Activated CD4-positive, CD25-positive, alpha-beta regulatory T cell (primary cell): ENCODE data around the gene GABRB1.
"Not testable (repeated sequence)": the region's sequence is repeated elsewhere in the genome, so short reads cannot be mapped to it uniquely, and the experiment has no call there.

Experiments
- DNase-seq, 4 experiments: peaks; one replicate each; lab custom pipeline; 2025; lab: John Stamatoyannopoulos, UW

GABRB1 gene

GRCh38 chr4:47309165-47309564 is 277.8 kb downstream of the GABRB1 start:
- DNase-seq, result no peak

- DNase-seq, result no peak
These were observed 280.8 kb downstream of the GABRB1 start for GRCh38 chr4:47312170-47312569.

DNA sequence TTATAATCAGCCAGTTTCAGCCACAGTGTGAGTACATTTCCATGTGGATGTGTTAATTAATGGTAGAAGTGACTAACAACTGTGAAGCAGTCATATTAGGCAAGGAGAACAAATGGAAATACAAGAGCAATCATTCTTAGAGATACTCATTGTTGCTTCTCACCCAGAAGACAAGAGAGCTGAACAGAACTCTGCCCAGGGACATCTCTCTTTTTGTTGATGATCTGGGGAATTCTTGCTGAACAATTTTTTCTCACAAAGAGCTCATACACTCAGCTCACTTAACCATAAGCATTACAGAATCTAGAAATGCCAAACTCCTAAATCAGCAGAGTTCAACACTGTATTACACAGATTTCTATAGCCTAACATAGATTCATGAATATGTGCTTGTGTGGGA is 282.0 kb downstream of the GABRB1 start:
- DNase-seq, result no peak

DNA sequence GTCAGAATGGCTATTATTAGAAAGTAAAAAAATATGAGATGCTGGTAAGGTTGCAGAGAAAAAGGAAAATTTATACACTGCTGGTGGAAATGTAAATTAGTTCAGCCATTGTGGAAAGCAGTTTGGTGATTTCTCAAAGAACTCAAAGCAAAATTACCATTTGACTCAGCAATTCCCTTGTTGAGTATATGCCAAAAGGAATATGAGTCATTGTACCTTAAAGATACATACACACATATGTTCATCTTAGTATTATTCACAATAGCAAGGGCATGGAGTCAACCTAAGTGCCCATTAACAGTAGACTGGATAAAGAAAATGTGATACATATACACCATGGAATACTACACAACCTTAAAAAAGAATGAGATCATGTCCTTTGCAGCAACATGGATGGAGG is 284.0 kb downstream of the GABRB1 start:
- no peak for DNase-seq

DNA sequence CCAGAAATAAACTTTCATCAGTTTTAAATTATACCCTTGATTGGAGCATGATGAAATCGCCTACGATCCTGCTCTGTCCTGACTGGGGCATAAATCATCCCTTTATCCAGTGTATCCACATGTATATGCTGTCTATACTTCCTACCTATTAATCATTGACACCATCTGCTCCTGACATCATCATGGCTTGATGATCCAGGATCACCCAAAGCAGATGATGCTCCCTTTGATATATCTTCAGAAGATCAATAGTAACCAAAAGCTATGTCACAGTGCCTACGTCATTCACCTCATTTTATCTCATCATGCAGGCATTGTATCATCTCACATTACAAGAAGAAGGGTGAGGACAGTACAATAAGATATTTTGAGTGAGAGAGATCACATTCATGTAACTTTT is 294.7 kb downstream of the GABRB1 start:
- DNase-seq, result no peak

- no peak for DNase-seq
These were observed 299.5 kb downstream of the GABRB1 start for GRCh38 chr4:47330866-47331265.

- DNase-seq, result no peak
These were observed 303.3 kb downstream of the GABRB1 start for GRCh38 chr4:47334652-47335051.

DNA sequence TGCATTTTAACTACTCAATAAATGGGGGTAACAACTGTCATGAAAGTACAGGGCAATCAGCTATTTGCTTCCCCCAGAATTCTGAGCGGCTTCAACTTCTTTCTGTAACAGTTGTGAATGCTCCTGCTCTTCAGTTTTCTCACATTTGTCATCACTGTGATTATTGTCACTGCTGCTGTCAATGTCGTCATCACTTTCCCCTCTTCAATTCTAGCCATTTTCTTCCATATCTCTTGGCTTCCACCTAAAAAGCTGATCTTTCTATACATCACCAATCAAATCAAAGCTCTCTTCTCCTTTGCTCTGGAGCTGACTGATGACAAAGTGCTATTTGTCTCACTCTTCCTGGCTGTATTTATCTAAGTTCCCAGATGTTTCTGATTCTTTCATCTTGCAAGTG is 306.5 kb downstream of the GABRB1 start:
- no peak for DNase-seq

GRCh38 chr4:47340914-47341313 is 309.5 kb downstream of the GABRB1 start:
- no peak for DNase-seq

DNA sequence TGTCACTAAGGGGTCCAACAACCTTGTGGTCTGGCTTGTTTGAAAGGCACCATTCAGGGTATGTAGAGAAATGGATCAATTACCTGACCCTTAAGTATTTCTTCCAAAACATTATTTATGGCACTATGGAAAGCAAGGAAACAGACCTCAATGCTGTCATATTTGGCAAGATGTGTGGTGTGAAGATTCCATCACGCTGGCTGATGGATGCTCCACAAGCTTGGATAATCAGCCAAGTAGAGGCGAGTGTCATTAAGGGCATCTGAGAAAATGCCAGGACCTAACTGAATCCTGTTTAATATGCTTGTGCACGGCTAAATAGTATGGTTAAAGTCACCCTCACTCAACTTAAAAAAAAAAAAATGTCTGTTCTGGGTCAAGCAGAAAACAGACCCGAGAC is 311.4 kb downstream of the GABRB1 start:
- no peak for DNase-seq

DNA sequence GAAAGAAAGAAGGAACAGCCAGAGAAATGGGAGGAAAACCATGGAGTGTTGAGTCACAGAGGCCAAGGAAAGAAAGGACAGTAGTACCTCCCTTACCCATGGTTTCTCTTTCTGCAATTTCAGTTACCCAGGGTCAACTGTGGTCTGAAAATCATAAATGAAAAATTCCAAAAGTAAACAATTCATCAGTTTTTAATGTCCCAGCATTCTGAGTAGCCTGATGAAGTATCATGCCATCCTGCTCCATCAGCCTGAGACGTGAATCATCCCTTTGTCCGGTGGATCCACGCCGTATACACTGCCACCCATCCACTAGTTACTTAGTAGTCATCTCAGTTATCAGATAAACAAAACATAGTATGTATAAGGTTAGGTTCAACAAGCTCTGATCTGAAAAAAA is 318.0 kb downstream of the GABRB1 start:
- no peak for DNase-seq

DNA sequence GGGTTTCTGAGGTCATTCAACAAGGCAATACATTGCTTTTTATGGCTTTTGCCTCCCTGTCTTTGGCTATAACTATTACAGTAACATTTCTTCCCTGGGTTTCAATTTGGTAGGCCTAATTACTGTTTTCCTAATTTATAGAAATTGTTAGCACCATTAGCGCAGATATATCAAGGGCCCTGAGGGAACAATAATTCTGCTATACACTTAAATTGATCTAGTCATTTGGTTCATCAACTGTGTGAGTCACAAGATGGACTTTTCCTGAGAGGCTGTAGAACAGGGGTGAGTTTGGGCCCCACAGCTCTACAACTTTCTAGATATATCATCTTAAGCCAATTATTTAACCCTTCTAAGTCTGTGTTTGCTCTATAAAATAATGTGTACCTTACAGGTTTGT is 324.2 kb downstream of the GABRB1 start:
- no peak for DNase-seq

GRCh38 chr4:47359891-47360290 is 328.5 kb downstream of the GABRB1 start:
- DNase-seq, result no peak

DNA sequence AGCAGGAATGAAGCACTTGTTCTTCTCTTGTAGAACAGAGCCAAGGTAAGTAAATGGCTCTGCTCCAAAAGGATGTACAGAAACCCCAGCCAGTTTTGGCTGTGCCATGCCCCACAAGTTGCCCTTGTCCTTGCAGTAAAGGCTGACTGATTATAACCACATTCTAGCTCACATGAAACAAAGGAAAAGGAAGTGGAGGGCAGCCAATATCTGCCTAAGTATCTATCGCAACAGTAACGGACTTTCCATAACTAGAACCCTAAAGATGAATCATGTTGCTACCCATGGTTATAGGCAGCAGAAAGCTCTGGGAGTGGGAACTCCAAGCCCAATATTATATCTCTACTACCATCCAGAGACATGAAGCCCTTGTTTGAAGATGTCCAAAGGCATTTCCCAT is 336.4 kb downstream of the GABRB1 start:
- no peak for DNase-seq

DNA sequence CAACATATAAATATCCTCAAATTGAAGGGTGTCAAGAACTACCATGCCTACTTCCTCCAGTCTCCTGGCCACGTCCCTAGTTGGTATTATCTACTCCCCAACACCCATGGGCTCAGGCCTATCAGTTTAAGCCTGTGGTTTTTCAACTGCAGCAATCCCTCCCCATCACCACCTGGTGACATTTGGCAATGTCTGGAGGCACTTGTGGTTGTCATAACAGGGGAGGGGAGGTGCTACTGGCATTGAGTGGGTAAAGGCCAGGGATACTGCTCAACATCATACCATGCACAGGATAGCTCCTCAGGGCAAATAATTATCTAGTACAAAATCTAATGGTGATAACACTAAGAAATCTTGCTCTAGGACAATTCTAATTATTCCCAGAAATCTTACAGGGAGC is 336.8 kb downstream of the GABRB1 start:
- no peak for DNase-seq

GRCh38 chr4:47372561-47372960 is 341.2 kb downstream of the GABRB1 start:
- DNase-seq, result no peak

GRCh38 chr4:47373174-47373573 is 341.8 kb downstream of the GABRB1 start:
- no peak for DNase-seq

GRCh38 chr4:47373709-47374108 is 342.3 kb downstream of the GABRB1 start:
- DNase-seq, result no peak

DNA sequence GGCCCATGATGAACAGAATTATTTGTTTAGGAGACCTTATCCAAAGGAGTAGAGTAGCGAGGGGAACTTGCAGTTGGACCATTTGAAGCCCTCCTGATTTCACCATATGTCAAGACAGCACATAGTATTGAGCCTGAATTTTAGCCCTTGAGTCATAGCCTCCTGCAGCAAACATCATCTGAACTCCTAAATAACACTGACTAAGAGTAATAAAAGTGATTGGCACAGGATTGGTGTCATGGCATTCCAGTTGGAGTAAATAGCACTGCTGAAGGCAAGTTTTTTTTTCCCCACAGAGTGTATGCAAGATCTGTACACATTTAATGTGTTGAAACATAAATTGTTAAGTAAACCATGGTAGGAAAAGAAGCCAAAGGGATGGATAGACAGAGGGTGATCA is 343.1 kb downstream of the GABRB1 start:
- no peak for DNase-seq

GRCh38 chr4:47378021-47378530 is 346.7 kb downstream of the GABRB1 start:
- not testable (repeated sequence) for DNase-seq

- no peak for DNase-seq
These were observed 349.8 kb downstream of the GABRB1 start for GRCh38 chr4:47381172-47381571.

GRCh38 chr4:47382846-47383360 is 351.5 kb downstream of the GABRB1 start:
- DNase-seq, result no peak

- DNase-seq, result no peak
These were observed 352.6 kb downstream of the GABRB1 start for GRCh38 chr4:47383829-47384427.

DNA sequence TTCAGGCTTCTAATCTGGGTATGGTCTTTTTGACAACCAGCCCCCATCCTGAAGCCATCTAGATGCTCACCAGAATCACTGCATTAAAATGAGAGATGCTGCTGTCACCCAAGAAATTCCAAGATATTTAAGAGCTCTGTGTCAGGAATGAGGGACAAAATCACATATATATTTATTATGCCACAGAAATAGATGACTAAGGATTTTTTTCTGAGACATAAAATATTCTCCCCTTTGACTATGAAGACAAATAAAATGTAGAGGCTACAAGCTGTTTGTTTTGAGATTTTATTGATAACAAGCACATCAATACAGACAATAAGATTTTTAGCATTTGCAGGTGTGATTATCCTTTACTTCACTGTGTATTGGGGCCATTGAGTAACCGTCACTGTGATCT is 354.8 kb downstream of the GABRB1 start:
- no peak for DNase-seq
